Measurements from ENCODE around the gene ANTXR1.
A peak's percentile ranks its signal among the peaks of the same experiment; 100 is the strongest.

ANTXR1 gene

DNA sequence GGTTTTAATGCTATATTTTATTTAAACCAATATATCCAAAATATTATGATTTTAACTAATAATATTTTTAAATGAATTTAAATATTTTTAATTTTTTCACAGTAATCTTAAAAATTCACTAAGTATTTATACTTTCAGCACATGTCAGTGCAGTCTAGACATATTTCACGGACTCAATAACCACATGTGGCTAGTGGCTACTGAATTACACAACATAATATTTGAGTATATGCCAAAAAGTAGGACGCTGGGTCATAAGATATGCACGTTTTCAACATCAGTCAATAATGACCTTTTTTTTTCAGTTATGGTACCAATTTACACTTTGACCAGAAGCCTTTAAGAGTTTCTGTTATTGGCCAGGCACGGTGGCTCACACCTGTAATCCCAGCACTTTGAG lies 256.4 kb downstream of the ANTXR1 start:
- TF ChIP-seq, protein P1, sequence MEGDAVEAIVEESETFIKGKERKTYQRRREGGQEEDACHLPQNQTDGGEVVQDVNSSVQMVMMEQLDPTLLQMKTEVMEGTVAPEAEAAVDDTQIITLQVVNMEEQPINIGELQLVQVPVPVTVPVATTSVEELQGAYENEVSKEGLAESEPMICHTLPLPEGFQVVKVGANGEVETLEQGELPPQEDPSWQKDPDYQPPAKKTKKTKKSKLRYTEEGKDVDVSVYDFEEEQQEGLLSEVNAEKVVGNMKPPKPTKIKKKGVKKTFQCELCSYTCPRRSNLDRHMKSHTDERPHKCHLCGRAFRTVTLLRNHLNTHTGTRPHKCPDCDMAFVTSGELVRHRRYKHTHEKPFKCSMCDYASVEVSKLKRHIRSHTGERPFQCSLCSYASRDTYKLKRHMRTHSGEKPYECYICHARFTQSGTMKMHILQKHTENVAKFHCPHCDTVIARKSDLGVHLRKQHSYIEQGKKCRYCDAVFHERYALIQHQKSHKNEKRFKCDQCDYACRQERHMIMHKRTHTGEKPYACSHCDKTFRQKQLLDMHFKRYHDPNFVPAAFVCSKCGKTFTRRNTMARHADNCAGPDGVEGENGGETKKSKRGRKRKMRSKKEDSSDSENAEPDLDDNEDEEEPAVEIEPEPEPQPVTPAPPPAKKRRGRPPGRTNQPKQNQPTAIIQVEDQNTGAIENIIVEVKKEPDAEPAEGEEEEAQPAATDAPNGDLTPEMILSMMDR (IDR thresholded peaks at IDR 0.05; ENCODE audit: low read depth, low read length) = no peak
- DNase-seq (ENCODE audit: extremely low read depth, low read depth) = no peak

DNA sequence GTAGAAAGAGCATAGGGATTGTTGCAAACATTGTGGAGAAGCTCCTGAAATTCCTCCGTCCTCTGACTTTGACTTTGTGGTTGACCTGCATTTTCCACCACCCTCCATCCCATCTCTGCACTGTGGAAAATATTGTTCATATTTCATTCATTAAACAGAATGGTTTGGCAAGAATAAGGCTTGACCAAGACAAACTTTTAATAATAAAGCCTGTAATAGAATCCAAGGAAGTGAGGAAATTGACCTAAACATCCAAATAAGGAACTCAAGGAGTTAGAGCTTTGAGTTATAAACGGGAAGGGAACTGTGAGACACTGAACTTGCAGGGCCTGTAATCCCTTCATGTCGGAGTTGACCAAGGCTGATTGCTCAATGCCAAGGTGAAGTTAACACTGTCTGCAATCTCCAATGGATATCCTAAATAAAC lies 258.9 kb downstream of the ANTXR1 start:
- peak; percentile 44 for DNase-seq (ENCODE audit: extremely low read depth, low read depth)
- TF ChIP-seq, protein P1 (IDR thresholded peaks at IDR 0.05; ENCODE audit: low read depth, low read length) = no peak

DNA sequence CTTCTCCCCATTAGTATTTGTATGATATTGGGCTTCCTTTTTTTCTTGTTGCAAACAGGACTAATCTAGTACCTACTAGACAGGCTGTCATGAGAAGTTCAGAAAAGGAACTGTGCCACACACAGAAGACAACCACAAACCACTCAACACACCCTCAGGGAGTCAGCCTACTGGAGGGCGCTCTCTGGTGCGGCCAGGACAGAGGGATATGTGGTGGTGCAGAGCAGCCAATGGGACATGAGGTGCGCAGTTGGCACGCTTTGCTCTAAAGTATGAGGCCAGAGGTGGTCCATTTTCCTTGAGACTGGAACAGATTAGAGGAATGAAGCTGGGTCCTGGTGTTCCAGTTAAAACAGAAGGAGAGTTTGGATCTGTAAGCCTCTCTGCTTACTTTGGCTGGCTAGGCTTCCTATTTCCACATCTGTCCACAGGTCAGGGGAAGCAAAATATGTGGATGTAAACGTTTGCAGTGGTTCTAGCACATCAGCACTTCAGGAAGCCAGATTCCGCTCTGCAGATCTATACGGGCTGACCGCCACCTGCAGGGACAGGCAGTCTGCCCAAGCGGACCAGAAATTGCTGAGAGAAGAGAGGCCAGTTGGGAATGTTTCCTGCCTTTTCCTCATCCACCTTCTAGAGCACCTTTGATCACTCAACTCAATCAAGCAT lies 260.0 kb downstream of the ANTXR1 start:
- DNase-seq (ENCODE audit: extremely low read depth, low read depth) = no peak
- TF ChIP-seq, protein P1 (IDR thresholded peaks at IDR 0.05; ENCODE audit: low read depth, low read length) = no peak

DNA sequence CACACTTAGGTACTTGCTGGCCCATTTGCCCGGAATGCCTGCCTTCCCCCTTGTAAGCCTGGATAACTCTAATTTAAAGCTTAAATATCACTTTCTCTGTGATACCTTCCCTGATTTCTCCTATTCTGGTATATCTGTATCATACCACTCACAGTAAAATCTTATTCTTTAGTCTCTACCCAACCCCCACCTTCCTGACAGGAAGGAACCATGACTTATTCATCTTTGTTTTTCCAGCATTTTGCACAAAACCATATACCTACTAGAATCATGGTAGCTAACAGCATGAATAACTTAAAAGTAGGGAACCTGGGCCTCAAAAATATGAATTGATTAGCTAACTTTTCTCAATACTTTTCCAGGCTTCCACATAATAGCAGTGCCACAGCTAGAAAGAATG lies 262.5 kb downstream of the ANTXR1 start:
- no peak for DNase-seq (ENCODE audit: extremely low read depth, low read depth)
- TF ChIP-seq, protein P1 (IDR thresholded peaks at IDR 0.05; ENCODE audit: low read depth, low read length) = no peak

DNA sequence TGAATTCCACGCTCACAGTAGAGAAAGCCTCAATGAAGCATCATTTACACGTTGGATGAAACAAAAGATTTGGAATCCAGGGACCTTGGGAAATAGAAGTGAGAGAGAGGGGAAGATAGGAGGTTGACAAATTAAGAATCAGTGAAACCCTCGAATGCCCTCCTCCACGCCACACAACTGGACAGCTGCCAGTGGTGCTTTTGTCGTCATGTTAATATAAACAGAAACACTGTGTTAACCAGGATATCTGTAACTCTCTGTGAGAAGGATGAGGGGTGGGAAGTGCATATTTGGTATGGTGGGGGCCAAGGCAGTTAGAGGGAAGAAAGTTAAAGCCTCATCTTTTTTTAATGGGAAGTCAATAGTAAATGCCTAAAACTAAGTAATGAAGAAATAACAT lies 265.4 kb downstream of the ANTXR1 start:
- TF ChIP-seq, protein P1 (IDR thresholded peaks at IDR 0.05; ENCODE audit: low read depth, low read length) = no peak
- DNase-seq (ENCODE audit: extremely low read depth, low read depth) = no peak

DNA sequence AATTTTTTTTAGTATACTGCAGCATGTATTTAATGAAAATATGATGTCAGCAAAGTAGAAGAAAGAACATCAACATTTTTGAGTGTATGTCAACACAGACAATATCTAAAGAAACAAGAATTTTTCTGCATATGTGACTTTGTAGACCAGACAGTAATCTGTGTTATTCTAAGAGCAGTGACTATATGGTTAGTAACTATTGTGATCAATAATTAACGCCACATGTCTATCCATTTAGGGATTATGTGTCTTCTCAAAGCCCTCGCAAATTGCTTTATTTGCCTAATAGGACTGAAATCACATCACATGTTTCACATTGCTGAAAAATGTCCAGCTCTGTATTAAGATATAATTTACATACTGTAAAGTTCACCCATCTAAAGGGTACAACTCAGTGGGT lies 266.2 kb downstream of the ANTXR1 start:
- DNase-seq (ENCODE audit: extremely low read depth, low read depth) = no peak
- TF ChIP-seq, protein P1 (IDR thresholded peaks at IDR 0.05; ENCODE audit: low read depth, low read length) = no peak

DNA sequence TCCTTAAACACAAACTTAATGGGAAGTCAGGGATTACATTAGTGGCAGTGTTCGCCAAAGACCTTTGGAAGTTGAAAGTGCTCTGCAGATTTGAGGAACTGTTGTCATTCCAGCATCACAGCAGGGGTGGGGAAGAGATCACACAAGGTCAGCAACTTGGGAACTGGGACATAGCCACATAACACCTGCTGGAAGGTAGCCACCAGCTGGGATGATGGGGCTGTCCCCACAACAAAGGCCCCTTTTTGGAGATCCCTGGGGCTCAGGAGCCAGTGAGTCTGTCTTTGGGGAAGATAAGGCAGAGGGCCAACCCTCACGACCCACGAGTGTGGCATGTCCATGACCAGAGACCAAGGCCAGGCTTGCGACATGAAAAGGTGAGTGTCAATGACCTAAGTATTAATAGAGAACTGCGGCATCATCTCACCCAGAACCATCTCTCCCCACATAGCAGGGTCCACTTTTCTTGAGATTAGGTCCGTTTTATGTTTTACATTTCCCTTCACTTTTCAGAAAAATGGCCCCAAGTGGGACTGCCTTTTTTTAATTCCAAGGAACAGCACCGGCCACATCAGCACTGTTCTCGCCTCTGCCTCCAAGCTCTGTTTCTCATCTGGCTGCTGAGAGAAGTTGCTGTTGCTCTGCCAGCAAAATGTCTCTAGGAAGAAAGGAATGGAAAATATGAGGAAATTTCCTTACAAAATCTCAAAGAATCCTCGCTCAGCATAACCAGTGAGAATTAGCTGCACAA lies 267.1 kb downstream of the ANTXR1 start:
- TF ChIP-seq, protein P1 (IDR thresholded peaks at IDR 0.05; ENCODE audit: low read depth, low read length) = no peak
- no peak for DNase-seq (ENCODE audit: extremely low read depth, low read depth)
